ENCODE measurements around the gene THRSP.
"Not testable (repeated sequence)": the region's sequence is repeated elsewhere in the genome, so short reads cannot be mapped to it uniquely, and the experiment has no call there.

Gene THRSP

DNA sequence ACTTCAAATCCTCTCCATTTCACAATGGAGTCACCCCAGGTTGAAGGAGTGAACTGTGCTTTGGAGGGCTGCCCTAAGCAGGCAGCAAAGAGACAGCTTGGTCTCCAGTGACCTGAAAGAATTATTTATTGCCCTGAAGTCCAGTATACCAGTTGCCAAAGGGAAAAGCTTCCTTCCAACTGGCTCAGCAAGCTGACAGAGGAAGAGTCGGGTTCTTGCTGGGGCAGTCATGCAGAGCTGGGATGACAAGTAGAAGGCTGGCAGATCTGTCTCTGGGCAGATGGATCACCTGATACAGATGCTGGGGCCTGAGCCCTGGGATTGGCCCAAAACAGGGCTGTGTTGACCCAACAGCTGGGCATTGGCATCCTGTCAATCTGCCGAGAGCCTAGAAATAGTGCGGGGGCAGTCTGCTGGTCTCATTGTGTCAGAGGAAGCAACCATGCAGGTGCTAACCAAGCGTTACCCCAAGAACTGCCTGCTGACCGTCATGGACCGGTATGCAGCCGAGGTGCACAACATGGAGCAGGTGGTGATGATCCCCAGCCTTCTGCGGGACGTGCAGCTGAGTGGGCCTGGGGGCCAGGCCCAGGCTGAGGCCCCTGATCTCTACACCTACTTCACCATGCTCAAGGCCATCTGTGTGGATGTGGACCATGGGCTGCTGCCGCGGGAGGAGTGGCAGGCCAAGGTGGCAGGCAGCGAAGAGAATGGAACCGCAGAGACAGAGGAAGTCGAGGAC, at the start of gene THRSP:
TSS of gene THRSP (plus strand) at position 422 of the 742 bp plus-strand sequence. CDS start at position 443, 21 bp downstream.
- DNase-seq, result no peak

- DNase-seq, result not testable (repeated sequence)
Measured at GRCh38 chr11:78014937-78015520, 48.6 kb upstream of the THRSP start.

DNA sequence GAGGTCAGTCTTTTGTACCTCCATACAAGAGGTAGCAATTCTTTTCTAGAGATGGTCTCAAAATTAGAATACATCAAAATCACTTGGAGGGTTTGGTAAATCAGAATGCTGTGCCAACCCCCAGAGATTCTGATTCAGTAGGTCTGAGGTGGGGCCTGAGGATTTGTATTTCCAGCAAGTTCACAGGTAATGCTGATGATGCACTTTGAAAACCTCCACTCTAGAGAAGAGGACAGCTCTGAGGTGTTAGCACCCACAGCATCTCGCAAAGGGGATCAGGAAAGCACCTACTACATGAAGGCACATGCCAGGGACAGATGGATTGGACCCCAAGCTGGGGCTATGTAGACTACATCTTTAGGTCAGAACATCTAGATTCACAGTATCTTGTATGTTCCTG, 47.8 kb upstream of the THRSP start:
- DNase-seq, result no peak

GRCh38 chr11:78019808-78020207, 43.9 kb upstream of the THRSP start:
- DNase-seq, result no peak

GRCh38 chr11:78020246-78020645, 43.4 kb upstream of the THRSP start:
- no peak for DNase-seq

- no peak for DNase-seq
Measured at GRCh38 chr11:78021611-78022010, 42.0 kb upstream of the THRSP start.

DNA sequence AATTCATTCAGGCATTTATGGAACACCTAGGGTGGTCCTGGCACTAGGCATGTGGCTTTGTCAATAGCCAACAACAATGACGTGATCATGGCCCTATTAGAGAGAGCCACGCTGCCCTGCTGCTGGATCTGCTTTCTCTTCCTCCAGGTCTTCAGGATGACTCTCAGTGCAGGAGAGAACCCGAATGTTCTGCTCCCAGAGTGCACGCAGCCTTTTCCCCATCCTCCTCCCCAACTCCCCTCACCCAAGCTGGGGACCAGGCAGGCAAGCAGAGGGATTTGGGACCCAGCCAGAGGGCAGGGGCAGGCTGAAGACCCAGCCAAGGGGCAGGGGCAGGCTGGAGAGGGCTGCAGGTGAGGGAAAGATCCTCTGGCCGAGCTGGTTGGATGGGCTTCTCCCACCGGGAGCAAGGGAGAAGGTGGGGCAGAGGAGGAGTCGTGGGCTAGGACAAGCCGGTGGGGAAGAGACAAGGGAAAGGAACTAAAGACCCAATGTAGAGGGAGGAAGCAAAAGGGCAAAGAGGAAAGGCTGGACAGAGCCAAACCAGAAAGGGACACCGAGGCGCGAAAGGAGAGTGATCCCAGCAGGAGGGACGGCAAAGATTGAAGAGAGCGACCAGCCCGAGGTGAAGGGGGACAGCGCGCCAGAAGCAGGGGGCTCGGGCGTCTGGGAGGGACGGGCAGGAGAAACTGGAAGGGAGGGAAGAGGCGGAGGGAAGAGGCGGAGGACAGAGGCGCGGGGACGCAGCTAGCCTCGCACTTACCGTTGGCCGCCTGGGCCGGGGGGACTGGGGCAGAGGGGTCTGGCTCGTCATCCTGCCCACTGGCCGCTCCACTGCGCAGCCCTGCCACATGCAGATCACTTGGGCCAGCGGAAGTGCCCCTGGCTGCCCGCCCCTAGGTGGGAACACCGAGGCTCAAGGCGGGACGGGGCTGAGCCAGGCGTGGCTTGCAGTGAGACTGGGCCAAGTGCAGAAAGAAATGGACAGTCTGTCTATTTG, 41.0 kb upstream of the THRSP start, which contains the start of gene KCTD14:
TSS of gene KCTD14 (minus strand) at position 880 of the 1,000 bp plus-strand sequence. CDS start at position 853, 27 bp downstream.
- no peak for DNase-seq

GRCh38 chr11:78023426-78023825, 40.2 kb upstream of the THRSP start:
- no peak for DNase-seq

GRCh38 chr11:78025378-78025777, 38.3 kb upstream of the THRSP start:
- DNase-seq, result no peak

- no peak for DNase-seq
Measured at GRCh38 chr11:78027759-78028158, 35.9 kb upstream of the THRSP start.

DNA sequence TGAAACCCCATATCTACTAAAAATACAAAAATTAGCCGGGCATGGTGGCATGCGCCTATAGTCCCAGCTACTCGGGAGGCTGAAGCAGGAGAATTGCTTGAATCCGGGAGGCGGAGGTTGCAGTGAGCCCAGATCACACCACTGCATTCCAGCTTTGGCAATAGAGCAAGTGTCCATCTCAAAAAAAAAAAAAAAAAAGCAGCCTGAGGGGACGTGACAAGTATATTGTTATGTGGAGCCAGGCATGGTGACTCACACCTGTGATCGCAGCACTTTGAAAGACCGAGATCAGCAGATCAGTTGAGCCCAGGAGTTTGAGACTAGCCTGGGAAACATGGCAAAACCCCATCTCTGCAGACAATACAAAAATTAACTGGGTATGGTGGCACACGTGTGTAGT, 35.2 kb upstream of the THRSP start:
- not testable (repeated sequence) for DNase-seq

- DNase-seq, result no peak
Measured at GRCh38 chr11:78030429-78031325, 33.0 kb upstream of the THRSP start.

DNA sequence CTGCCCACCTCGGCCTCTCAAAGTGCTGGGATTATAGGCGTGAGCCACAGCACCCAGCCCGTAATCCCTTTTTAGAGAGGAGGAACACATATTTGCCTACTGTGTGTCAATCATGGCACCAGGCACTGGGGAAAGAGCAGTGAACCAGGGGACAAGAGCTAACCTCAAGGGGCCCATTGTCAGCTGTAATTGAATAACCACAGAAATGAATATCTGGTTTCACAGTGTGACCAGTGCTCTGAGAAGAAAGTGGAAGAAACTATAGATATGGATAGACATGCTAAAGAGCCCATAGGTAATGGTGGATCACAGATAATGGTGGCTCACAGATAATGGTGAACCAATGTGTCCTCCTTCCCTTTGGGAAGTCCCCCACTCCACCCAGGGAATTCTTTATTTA, 32.0 kb upstream of the THRSP start:
- no peak for DNase-seq

DNA sequence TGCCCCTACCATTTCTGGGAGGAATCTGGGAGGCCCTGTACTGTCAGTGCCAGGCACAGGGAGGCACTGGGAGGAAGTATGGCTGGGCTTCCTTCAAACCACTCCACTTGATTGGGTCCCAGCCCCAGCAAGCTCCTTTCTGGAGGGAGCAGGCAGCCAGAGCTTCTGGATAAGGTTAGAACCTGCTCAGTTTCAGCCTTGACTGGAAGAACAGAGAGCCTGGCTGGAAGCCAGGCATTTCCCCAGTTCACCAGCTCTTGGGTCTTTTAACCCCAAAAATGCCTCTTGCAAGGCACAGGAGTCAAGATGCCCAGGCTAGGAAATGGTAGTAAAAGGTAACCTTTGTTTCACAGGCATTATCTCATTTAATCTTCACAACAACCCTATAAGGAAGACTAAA, 31.6 kb upstream of the THRSP start:
- no peak for DNase-seq

- no peak for DNase-seq
Measured at GRCh38 chr11:78033040-78033439, 30.6 kb upstream of the THRSP start.

DNA sequence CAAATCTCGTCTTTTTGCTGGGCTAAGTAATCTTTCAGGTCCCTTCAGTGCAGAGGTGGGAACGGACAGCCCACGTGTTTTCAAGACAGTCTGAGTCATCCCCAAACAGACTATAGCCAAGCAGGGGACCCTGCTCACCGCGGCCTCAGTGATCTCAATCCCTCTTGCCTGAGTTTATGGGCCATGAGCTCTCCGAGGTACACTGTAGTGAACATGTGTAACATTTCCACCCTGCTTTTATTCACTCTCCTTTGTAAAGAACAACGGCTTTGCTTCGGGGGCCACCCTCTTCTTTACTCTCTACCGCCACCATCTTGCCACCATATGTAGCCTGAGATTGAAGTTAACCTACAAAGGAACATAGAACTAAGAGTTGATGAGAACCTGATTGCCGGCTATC, 29.0 kb upstream of the THRSP start:
- DNase-seq, result no peak

GRCh38 chr11:78036313-78036712, 27.3 kb upstream of the THRSP start:
- no peak for DNase-seq

DNA sequence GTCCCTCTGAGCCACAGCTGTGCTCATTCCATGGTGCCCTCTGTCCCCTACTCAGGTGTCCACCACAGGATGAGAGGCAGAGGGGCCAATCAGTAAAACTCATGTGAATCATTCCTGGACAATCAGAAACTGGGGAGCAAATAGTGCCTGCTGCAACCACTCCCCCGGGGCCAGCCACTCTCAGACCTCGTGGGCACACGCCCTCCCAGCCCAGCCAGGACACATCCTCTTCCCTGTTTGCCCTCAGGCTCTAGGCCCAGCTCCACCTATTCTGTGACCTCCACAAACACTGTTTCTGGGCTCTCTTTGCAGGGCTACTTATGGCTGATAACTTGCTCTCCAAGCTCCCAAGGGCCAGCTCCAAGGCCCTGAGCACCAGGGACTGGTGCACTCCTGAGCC, 26.6 kb upstream of the THRSP start:
- no peak for DNase-seq

DNA sequence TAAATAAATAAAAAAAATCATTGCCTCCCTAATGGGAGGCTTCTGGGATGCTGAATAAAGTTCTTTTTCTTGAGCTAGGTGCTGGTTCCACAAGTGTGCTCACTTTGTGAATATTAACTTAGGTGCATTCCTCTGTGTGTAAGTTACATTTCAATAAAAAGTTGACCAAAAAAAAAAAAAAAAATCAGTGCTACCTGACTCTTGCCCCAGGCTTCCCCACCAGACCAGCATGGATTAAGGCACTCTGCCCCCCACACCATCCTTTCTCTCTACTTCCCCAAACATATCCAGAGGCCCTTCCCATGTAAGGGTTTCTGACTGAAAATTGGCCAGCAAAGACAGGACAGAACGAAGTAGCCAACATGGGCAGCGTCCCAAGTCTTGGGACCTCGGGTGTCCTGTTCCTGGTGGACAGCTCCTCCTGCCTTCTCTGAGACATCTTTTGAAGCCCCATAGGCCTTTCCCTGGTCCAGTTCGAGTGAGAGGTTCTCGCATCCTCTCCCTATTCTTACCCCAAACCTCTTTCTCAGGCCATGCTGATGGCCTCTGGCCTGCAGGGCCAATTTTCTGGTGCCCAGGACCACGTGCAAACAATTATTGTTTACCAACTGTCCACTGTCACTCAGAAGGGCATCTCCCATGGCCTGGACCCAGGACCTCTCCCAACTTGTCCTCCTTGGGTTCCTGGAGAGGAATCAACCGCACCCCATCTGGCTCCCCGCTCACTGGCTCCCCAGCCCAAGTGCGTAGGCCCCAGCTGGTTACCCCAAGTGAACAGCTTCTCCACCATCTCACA, 25.6 kb upstream of the THRSP start:
- no peak for DNase-seq

GRCh38 chr11:78038697-78039313, 24.9 kb upstream of the THRSP start:
- DNase-seq, result no peak

DNA sequence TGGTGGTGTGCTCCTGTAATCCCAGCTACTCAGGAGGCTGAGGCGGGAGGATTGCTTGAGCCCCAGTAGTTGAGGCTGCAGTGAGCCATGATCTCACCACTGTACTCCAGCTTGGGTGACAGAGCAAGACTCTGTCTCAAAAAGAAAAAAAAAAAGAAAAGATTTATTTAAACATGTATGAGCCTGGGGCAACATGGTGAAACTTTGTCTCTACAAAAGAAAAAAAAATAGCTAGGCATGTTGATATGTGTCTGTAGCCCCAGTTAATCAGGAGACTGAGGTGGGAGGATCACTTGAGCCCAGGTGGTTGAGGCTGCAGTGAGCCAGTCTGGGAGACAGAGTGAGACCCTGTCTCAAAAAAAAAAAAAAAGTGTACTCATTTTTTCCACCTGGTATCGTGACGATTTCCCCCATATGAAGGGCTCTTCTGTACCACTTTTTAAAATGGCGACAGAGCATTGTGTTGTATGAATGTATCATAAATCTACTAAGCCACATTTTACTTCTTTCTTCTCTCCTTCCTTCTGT, 24.2 kb upstream of the THRSP start:
- DNase-seq, result no peak

Data from stimulated activated CD8-positive, alpha-beta memory T cell treated with anti-CD3 and anti-CD28 coated beads, Interleukin-4, amount 100 ng/mL, for 48 hours (primary cell).